Fibroblast of the aortic adventitia (primary cell): Measurements from ENCODE around the gene MYBPH. TPM values are rescaled to one million over a fixed set of nuclear protein-coding genes. Genes with fewer than 3 reads are reported as not detected.

ENCODE experiments used
- DNase-seq: peaks from one replicate; pipeline ENCODE4 v3.0.0-alpha.2; 2010; ENCODE audit warnings: low read depth
- H3K4me3 ChIP-seq: 2 replicates; pipeline ENCODE4 v1.5.1; 2011; ENCODE audit warnings: low read depth, mild to moderate bottlenecking, control low read depth, low read length, moderate library complexity
- CTCF ChIP-seq: IDR thresholded peaks from 2 replicates; pipeline ENCODE4 v1.5.1; 2011; ENCODE audit warnings: mild to moderate bottlenecking, low read length, control low read depth, inconsistent platforms; ENCODE audit not compliant: insufficient read depth
- total RNA-seq: library from RNA; depleted of rRNA; stranded (reverse); fragments of >200 nt; gene quantifications from 2 replicates; pipeline ENCODE4 v1.2.3, GENCODE V29; 2012; ENCODE audit warnings: low replicate concordance

Gene MYBPH
- 0.08 TPM in 1 of 2 replicates, not detected in the other for total RNA-seq

- H3K4me3 ChIP-seq, result no peak within 1 kb of the TSS
These were observed at the start of gene MYBPH for GRCh38 chr1:203175237-203175826. TSS of gene MYBPH (minus strand) at chr1:203175826. CDS start at chr1:203175755, 71 bp downstream.

GRCh38 chr1:203225071-203225470 is 49.4 kb upstream of the MYBPH start:
- DNase-seq, result no peak

More at GRCh38 chr1:203175237-203175826, at the start of gene MYBPH:
- DNase-seq, result no peak
- TF ChIP-seq CTCF, result no peak

GRCh38 chr1:203223012-203223775 is 47.6 kb upstream of the MYBPH start:
- no peak for DNase-seq
- TF ChIP-seq CTCF, result no peak
- no peak overlapping the region for H3K4me3 ChIP-seq

More at GRCh38 chr1:203225071-203225470, 49.4 kb upstream of the MYBPH start:
- H3K4me3 ChIP-seq, result no peak overlapping the region
- no peak for TF ChIP-seq CTCF

DNA sequence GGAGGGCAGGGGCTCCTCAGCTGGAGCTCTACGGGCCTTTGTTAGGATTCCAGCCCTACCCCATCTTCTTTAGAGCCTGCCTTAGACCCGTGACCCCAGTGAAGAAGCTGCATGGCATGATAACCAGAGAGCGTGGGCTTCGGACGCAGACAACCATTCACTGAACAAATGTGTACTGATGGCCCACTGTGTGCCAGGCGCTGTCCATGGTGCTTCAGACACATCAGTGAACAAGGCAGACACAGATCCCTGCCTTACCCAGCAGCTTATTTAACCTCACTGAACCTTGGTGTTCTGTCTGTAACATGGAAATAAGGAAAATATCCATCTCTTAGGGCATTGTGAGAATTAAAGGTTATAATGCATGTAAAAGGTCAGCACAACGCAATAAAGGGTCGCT is 44.3 kb upstream of the MYBPH start:
- peak; percentile 5 for DNase-seq
- H3K4me3 ChIP-seq, result no peak overlapping the region
- no peak for TF ChIP-seq CTCF

- TF ChIP-seq CTCF, result no peak
- DNase-seq, result no peak
- no peak overlapping the region for H3K4me3 ChIP-seq
These were observed 43.5 kb upstream of the MYBPH start for GRCh38 chr1:203219171-203219570.

- TF ChIP-seq CTCF, result no peak
- H3K4me3 ChIP-seq, result no peak overlapping the region
- DNase-seq, result no peak
These were observed 42.0 kb upstream of the MYBPH start for GRCh38 chr1:203217668-203218067.
